NCI-H1105 treated with DMSO at 0.1 percent for 48 hours (cell line): ENCODE results near the gene SEMA5A.

Experiments used
- DNase-seq: peaks from one replicate; lab custom pipeline; 2025; lab: John Stamatoyannopoulos, UW

The SEMA5A gene

DNA sequence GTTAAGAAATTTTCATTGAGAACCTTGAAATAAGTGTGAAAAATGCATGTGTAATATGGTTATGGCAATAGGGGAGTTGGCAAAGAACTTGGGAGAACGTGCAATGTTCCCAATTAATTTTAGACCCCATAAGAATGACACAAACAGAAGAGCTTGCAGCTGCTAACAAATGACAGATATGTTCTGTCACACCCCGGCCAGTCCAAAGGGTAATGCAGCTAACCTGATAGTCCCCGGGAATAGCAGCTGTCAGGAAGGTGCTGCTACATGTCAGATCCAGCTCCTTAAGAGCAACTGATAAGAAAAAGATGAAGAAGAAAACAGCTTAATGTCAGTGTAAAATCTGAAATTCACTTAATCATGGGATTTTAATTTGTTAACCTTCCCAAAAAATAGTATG lies 30.4 kb downstream of the SEMA5A start:
- no peak for DNase-seq

DNA sequence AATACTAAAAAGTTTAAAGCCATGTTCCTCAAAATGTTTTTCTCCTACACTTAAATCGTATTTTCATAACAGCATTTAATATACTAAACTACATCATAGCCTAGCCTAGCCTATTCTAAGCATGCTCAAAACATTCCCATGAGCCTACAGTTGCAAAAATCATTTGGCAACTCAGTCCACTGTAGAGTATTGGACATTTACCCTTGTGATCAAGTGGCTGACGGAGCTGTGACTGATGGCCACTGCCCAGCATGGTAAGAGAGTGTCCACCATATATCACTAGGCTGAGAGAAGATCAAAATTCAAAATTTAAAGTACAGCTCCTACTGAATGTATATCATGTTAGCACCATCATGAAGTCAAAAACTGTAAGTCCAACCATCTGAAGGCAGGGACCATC lies 30.9 kb downstream of the SEMA5A start:
- DNase-seq, result no peak

DNA sequence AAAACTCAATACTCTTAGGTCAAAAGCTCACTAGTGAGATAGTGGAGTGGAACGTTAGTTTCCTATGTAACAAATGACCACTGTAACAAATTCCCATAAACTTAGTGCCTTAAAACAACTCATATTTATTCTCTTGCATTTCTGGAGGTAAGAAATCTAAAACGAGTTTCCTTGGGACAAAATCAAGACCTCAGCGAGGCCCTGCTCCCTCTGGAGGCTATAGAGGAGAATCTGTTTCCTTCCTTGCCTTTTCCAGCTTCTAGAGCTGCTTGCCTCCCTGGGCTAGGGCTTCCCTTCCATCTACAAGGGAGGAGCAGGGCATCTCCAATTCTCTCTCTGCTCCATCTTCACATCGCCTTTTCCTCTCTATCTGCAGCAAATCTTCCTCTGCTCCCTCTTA lies 32.0 kb downstream of the SEMA5A start:
- DNase-seq, result no peak

DNA sequence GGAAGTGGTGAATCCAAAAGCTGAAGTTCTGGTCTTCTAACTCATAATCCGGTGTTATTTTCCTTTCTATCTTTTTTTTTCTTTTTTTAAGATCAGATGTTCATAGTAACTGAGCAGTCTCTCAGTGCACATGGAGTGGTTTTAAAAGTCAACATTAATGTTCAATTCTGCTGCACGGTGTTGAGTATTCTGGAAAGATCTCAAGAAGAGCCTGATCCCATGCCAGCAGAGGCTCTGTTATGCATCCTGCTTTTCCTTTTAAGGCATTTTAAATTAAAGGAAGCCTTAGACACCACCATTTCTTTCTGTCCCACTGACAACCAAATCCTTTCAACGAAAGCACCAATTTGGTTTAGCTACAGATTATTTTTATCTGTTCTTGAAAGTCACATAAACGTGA lies 33.4 kb downstream of the SEMA5A start:
- no peak for DNase-seq

DNA sequence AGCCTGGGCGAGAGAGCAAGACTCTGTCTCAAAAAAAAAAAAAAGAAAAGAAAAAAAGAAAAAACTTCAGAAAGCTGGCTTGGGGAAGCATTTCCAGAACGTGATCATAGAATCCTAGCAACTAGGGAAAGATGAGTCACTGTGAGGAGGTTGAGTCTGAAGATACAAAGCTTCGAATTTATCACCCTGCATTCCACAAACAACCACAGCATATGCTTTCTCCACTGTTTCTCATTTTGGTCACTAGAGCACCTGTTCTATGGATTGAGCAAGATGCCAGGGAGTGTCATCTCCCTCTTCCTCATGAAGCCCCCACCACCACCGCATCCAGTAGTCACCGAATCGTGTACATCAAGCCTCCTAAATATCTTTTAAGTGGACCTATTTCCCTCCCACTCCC lies 37.9 kb downstream of the SEMA5A start:
- DNase-seq, result no peak

DNA sequence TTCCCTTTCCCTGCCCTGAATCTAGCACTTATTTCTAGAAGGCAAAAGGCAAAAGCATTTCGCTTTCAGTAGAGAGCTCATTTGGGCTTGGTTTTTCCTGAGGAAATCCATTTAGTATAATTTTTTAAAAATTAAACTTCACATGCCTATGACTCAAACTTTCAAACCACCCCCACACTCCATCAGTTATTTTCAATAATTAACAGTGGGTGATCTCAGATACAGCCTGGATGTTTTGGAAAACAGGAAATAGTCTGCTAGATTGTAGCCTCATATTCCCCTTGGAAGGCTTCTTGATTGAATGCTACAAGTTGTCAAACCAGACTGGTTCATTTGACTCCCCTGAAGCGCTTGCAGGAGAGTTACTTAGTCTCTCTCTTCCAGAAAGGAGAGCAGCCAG lies 40.6 kb downstream of the SEMA5A start:
- no peak for DNase-seq

DNA sequence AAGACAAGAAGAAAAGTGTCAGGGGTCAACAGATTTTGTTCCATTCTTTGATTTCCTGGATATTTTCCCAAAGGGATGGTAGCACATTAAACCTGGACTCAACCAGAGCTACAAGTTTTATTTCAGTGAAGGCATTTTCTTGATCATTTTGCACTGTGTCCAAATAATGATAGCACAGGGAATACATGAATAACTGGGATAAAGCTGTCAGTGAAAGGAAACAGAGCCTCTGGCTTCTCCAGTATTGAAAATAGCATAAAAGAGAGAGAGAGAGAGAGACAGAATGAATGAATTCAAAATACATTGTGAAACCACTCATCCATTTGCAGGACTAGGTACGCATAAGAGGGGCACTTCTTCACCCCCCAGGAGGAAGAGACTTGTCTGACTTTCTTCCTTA lies 43.0 kb downstream of the SEMA5A start:
- no peak for DNase-seq

DNA sequence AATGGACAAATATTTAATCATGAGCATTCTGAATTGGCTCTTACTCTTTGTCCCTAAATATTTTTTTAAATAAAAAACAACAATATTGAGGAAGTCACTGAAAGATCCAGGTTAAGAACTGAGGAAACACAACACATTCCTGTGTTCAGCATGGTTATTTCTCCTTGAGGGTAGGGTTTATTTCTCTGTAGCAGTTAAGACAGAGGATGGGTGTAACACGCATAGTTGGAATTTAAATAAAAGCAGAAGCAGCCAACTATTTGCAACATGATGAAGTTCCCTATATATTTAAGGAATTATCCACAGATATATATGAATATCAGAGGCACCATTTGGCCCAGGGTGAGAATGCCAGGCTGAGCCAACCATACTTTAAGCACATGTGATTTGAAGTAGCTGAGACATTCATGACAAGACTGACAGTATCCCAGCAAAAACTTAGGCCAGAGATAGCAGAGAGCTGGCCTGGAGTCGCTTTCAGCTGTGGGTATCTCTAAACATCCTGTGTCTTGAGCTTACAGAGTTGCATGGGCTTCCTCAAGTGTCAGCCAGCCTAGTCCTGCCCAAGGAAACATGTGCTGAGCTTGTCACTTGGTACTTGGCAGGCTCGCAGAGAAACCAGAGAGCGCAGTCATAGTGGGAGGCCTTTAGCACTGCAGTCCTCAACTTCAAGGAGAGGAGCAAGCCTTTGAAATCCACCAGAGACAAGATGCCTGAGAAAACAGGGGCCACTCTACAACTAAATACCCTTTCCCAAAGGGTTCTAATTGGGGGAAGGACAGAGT lies 43.6 kb downstream of the SEMA5A start:
- no peak for DNase-seq

DNA sequence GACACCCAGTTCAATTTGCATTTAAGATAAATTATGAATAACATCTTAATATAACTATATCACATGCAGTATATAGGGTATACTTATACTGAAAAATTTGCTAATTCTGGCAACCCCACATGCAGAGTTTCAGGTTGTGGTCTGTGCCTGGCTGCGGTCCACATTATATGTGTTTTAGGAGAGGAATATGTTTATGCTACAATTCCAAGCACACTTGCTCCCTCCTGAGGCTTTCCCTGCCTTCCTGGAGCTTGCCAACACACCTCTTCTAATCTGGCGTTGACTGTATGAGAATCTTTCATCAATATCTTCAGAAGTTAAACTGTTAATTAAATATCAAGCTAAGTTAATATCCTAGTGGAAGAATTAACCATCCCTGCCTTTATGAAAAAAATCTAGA lies 45.2 kb downstream of the SEMA5A start:
- no peak for DNase-seq

DNA sequence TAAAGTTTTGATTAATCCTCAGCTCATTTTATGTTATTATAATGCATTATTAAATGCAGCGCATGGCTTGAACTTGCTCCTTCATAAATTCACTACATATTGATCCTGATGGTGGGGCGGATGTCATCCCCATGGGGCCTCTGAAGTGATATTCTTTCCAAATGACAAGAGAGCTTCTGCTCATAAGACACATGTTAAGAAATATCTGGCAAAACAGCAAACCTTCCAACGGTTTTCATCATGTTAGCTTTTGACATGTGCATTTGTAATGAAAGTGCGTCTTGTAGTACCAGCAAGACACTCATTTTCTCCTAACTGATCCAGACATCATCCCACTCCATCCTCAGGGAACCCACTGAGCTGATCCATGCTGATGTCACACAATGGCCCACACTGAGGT lies 45.7 kb downstream of the SEMA5A start:
- no peak for DNase-seq

DNA sequence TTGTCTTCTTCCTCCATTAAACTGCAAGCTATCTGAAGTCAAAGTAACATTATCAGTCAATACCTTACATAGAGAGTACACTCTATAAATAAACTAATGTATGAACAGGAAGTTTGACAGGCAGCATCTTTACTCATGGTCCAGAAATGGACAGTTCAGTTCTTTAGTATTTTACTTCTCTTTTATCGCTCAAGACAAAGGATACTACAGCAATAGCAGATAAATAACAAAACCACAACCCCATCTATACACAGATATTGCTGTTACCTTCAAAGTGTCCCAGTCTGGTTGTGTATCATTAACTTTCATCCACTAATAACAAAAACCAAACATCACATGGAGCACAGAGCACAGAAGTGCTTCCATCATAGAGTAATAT lies 46.4 kb downstream of the SEMA5A start:
- no peak for DNase-seq

DNA sequence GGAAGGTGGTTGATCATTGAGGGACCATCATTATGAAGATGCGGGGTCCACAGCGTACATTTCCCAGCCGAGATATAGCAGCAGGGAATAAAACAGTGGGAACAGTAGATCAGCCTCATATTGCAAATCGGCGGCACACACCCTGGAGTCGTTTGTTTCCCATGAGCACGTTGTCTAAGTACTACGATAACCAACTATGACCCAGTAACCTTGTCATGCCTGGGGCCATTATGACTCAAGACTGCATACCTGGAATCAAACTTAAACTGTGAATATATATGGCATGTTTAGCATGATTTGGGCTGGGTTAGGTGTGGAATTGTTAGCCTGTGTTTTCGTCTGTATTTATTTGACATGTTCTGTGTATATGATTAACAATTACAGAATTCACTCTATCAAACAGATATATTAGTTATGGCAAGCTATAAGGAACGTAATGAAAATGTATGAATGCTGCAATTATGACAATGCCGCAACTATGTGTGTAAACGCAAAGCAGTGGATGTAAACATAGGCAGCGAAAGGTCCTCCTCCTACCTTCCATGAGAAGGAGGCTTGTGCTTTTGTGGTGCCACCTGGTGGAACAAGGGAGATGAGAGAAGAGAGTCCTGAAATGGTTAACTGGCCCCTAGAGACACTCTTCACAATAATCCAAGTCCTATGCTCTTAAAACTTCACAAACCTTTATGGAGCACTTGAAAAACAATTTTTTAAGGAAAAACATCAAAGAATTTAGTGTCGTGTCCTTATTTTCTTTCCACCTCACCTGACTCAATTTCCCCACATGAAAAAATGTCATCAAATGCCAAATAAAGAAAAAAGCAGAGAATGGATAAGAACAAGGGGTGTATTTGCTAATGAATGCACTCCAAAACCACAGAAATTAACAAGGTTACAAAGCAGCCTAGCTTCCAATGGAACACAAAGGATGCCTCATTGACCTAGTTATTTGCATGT lies 47.1 kb downstream of the SEMA5A start:
- no peak for DNase-seq

DNA sequence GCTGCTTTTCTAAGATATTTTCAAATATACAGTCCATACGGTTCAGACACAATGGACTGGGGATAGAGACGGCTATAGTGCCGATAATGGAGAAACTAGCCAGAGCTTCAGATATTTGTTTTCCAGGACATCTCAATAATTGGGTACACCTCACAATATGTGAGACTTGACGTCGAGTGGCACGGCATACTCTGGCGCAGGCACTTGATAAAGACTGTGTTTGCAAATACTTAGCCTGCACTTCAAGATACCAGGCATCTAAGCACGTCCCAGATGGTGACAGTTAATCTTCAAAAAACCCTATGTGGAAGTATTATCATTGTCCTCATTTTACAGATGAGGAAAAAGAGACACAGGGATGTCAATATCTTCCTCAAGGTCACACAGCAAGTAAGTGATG lies 48.5 kb downstream of the SEMA5A start:
- DNase-seq, result no peak

DNA sequence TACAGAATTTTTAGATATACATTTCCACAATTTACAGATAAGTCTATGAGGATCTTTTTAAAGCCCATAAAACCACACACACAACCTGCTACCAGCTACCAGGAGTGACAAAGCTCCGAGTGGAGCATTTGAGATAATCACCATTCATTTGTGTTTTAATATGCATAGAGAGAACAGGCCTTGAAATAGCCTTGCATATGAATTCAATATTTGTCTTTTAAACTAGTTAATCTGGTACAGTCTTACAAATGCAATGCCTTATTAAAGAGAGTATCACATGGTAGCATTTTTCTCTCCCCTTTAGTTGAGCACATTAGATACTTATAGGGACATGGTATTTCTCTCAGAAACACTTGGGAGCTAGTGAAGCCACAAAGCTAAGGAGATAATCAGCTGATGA lies 49.1 kb downstream of the SEMA5A start:
- no peak for DNase-seq

DNA sequence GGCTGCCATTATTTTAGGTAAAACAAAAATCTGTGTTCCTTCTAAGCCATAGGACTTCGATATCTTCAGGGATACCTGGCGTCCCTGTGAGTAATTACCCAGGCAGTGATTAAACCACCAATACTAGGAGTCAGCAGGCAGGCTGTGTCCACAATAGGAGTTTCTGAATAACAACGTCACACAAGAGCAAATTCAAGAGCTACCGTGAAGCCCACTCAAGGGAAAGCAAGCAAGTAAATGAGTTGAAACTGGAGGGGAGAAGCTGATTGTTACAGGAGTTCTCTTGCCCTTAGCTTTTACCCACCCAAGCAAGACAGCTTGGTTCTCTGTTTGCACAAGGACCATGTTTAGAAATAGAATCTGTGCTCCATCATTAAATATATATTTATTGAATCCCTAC lies 50.8 kb downstream of the SEMA5A start:
- no peak for DNase-seq

DNA sequence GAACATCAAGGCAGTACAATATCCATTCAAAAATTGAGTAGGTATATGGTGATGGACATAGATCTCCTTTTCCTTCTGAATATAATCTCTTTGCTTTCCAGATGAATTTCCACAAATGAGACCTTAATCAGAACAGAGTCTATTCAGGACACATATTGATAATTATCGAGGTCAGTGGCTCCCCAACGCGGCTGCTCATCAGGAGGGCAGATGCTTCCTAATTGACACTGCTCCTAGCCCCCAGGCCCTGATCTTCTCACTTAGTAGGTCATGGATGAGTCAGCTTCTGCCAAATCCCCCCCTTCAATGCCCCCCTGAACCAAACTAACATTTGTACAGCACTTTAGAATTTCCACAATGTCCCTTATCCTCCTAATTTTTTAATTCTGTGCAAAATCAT lies 51.6 kb downstream of the SEMA5A start:
- no peak for DNase-seq

DNA sequence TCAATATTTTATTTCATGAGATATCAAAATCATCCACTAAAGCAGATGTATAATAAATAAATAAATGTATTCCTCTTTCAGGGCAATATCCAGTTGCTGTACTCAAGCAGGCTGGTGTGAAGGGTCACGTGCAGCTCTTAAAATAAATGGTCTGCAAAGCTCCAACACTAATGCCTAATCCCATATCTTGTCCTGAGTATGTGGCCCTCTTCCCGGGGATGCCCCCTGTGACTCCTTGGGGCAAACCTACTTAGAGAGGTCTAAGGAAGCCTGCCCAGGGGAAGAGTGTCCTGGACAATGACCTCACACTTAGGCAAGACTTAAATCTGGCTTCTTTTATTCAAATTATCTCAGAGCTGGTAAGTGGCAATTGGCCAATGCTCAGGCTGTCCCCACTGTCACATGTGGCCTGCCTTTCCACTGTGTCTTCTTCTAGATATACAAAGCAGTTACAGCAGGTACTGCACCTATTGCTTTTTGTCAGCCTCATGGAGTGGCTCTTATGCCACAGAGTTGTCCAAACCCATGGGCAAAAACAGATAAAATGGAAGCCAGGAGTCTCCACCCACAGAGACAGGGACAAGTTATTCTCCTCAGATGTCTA lies 55.3 kb downstream of the SEMA5A start:
- no peak for DNase-seq

DNA sequence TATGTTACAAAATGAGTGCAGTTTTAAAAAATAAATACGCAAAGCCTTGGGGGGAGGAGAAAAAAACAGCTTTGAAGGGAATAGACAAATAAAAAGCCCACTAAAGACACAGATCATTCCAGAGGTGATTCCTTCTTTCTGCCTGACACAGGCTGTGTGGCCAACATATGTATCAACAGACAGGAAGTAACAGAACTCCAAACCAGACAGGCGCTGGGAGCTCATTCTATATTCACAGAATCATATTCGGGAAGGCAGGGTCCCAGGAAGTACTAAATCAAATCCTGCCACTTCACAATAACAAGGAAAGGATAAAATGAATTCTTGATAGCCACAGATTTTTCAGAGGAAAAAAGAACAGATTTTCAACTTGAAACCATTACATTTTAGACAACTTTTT lies 62.1 kb downstream of the SEMA5A start:
- no peak for DNase-seq

DNA sequence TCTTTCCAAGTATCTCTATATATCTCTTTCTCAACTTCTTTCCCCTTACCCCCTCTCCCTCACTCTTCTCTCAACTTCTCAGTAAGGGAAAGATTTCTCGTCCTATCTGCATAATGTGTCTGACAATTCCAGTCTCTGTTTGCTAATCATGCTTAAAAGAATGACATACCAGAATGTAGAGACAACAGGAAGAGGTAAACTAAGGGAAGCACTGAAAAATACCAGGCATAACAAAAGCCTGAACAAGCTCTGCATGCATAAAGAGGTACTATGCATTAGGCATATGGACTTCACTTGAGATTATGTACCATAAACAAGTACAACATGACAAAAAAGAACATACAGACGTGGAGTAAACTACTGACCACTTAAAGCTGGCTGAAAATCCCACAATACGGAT lies 62.6 kb downstream of the SEMA5A start:
- no peak for DNase-seq

DNA sequence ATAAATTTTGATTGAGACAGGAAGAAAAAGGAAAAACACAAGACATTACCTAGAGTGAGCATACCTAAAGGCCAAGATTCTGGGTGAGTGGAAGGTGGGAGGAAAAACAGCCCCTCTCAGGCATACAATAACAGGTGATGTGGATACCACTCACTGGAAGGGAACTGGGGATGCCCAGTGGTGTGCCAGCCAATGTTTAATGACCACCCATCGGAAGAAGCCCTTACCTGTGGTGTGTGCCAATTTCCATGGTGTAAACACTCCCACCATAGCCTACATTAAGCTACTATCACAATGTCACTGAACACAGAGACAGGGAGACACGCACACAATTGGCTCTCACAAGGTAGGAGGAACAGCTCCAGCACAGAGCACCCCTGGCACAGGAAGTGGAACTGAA lies 63.5 kb downstream of the SEMA5A start:
- no peak for DNase-seq

DNA sequence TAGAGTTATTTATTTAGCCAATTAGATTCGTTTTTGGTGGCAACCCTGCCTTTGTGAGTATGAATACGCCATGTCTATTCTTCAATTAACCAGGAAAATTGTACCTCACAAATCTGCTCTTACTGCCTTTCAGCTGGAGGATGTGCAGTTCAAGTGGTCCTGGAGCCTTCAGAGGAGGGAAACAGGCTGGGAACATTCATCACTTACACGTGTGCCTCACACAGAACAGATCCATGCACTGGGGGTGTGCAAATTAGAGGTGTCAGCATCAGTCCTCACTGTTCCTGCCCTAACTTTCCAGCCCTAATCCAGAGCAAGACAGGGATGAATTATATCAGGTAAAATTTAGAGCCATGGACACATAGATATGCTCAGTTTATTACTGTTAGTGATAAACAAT lies 65.4 kb downstream of the SEMA5A start:
- no peak for DNase-seq

DNA sequence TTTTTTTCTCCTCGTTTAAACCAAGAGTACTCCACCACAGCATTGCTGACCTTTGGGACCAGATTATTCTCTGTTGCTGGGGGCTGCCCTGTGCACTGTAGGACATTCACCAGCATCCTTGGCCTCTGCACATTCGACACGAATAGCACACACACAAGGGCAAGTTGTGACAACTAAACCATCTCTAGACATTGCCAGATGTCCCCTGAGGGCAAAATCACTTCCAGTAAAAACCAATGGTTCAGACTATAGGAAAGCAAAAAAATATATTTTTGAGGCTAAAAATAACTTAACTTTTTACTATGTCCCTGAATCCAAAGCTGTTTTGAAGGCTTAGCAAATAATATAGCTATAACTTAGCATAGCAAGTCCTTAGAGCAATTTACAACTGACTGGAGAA lies 65.9 kb downstream of the SEMA5A start:
- DNase-seq, result no peak

DNA sequence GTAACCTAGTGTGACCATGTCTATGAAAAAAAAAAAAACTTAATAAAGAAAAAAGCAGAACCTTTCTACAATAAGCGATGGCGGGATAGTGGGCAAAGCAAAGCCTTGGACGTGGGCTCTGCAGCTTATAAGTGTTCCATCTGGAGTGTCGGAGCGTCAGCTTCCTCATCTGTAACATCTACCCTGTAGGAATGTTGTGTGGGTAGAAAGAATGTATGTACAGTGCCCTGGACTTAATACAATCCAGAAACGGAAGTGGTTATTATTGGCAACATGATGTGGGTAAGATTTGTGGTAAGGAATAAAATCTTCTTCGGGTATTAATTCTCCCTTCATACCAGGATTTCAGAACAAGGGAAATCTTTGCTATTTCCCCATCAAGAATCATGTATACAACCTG lies 66.5 kb downstream of the SEMA5A start:
- DNase-seq, result no peak
